MV-4-11 (cell line): ENCODE results near the gene KCNT1.
A peak's percentile ranks its signal among the peaks of the same experiment; 100 is the strongest.

ENCODE experiments used
- DNase-seq: peaks from one replicate; lab custom pipeline; 2025; lab: John Stamatoyannopoulos, UW

KCNT1 gene

GRCh38 chr9:135700525-135700924, 1.5 kb upstream of the KCNT1 start:
- DNase-seq, result no peak

GRCh38 chr9:135701067-135701958, 672 bp upstream of the KCNT1 start:
- no peak for DNase-seq

GRCh38 chr9:135703726-135704125, 1.7 kb downstream of the KCNT1 start:
- no peak for DNase-seq

- no peak for DNase-seq
Observed at GRCh38 chr9:135704483-135704882, 2.5 kb downstream of the KCNT1 start.

GRCh38 chr9:135705376-135705775, 3.4 kb downstream of the KCNT1 start:
- no peak for DNase-seq

GRCh38 chr9:135706288-135706687, 4.3 kb downstream of the KCNT1 start:
- DNase-seq, result no peak

GRCh38 chr9:135707252-135708138, 5.5 kb downstream of the KCNT1 start:
- DNase-seq, result no peak

- no peak for DNase-seq
Observed at GRCh38 chr9:135708164-135708563, 6.2 kb downstream of the KCNT1 start.

- no peak for DNase-seq
Observed at GRCh38 chr9:135711391-135711790, 9.4 kb downstream of the KCNT1 start.

- DNase-seq, result no peak
Observed at GRCh38 chr9:135711881-135712280, 9.9 kb downstream of the KCNT1 start.

GRCh38 chr9:135712613-135713295, 10.8 kb downstream of the KCNT1 start:
- no peak for DNase-seq

GRCh38 chr9:135714242-135715055, 12.5 kb downstream of the KCNT1 start:
- DNase-seq, result no peak

- no peak for DNase-seq
Observed at GRCh38 chr9:135715056-135715595, 13.1 kb downstream of the KCNT1 start.

- no peak for DNase-seq
Observed at GRCh38 chr9:135716045-135716444, 14.1 kb downstream of the KCNT1 start.

GRCh38 chr9:135717410-135717809, 15.4 kb downstream of the KCNT1 start:
- DNase-seq, result no peak

- DNase-seq, result peak; percentile 60
Observed at GRCh38 chr9:135718616-135719015, 16.6 kb downstream of the KCNT1 start.

GRCh38 chr9:135719472-135719871, 17.5 kb downstream of the KCNT1 start:
- DNase-seq, result no peak

GRCh38 chr9:135722365-135722764, 20.4 kb downstream of the KCNT1 start:
- DNase-seq, result no peak

- DNase-seq, result no peak
Observed at GRCh38 chr9:135724186-135724787, 22.3 kb downstream of the KCNT1 start.

- no peak for DNase-seq
Observed at GRCh38 chr9:135726138-135726853, 24.3 kb downstream of the KCNT1 start.
